K562 (cell line): Measurements from ENCODE around the gene NRIP2. TPM values are rescaled to one million over a fixed set of nuclear protein-coding genes. Genes with fewer than 3 reads are reported as not detected.
A peak's percentile ranks its signal among the peaks of the same experiment; 100 is the strongest.

Experiments used
- ASH1L ChIP-seq: fragments of 450-650 bp; IDR thresholded peaks from 2 replicates; pipeline ENCODE4 v1.6.1; 2018; ENCODE audit warnings: borderline replicate concordance, mild to moderate bottlenecking, low read depth; ENCODE audit not compliant: partially characterized antibody
- E2F8 ChIP-seq: fragments of 450-650 bp; IDR thresholded peaks from 2 replicates; pipeline ENCODE4 v1.7.1; 2018; ENCODE audit warnings: mild to moderate bottlenecking, low read depth; ENCODE audit not compliant: partially characterized antibody
- FOS ChIP-seq: IDR thresholded peaks from 3 replicates; pipeline ENCODE4 v1.6.1; 2011; ENCODE audit not compliant: insufficient read length; ENCODE audit errors: extremely low read depth
- FOXJ3 ChIP-seq: sonication (generic); formaldehyde crosslinking; IDR thresholded peaks from 2 replicates; pipeline ENCODE4 v1.4.0; 2020; ENCODE audit warnings: mild to moderate bottlenecking, missing genetic modification reagents
- HCFC1 ChIP-seq: IDR thresholded peaks from 2 replicates; pipeline ENCODE4 v1.6.1; 2012; ENCODE audit warnings: low read depth, low read length, improper control_type of control experiment
- MYC ChIP-seq, 2 experiments: fragments of 250-450 bp in 1 of 2; sonication (Bioruptor Pico) in 1 of 2; IDR thresholded peaks; 2 replicates each; pipeline versions ENCODE4 v1.5.1 to v1.6.1; 2012 to 2021; ENCODE audit warnings: low read depth in 2 of 2, borderline replicate concordance in 1 of 2, improper control_type of control experiment in 1 of 2, low read length in 1 of 2, mild to moderate bottlenecking in 1 of 2, moderate library complexity in 1 of 2
- SAFB2 ChIP-seq: fragments of 200-400 bp; formaldehyde crosslinking; IDR thresholded peaks from 2 replicates; pipeline ENCODE4 v1.6.1; 2018; ENCODE audit warnings: borderline replicate concordance, low read length, low read depth, moderate library complexity; ENCODE audit not compliant: severe bottlenecking
- TAF9B ChIP-seq: fragments of 450-650 bp; IDR thresholded peaks from 2 replicates; pipeline ENCODE4 v1.6.1; 2018; ENCODE audit warnings: mild to moderate bottlenecking; ENCODE audit not compliant: partially characterized antibody
- USF2 ChIP-seq: sonication (generic); formaldehyde crosslinking; IDR thresholded peaks from 2 replicates; pipeline ENCODE4 v1.5.0; 2020; ENCODE audit warnings: missing genetic modification reagents
- YY1 ChIP-seq, 3 experiments: IDR thresholded peaks; 2 replicates each; pipeline ENCODE4 v1.6.1; 2011; ENCODE audit warnings: low read length in 2 of 3, mild to moderate bottlenecking in 2 of 3, moderate library complexity in 2 of 3, borderline replicate concordance in 1 of 3, control low read depth in 1 of 3, low read depth in 1 of 3; ENCODE audit not compliant: insufficient read depth in 3 of 3, insufficient replicate concordance in 2 of 3, control insufficient read depth in 1 of 3, insufficient read length in 1 of 3; ENCODE audit errors: extremely low read depth in 1 of 3
- ZFX ChIP-seq: sonication (generic); formaldehyde crosslinking; IDR thresholded peaks from 2 replicates; pipeline ENCODE4 v1.8.0; 2022; ENCODE audit warnings: mild to moderate bottlenecking, missing genetic modification reagents, moderate library complexity
- ZNF589 ChIP-seq: fragments of 200-800 bp; sonication (Bioruptor generic); IDR thresholded peaks from 2 replicates; pipeline ENCODE4 v1.6.1; 2016; ENCODE audit warnings: low read depth, missing genetic modification characterization, missing compliant biosample characterization
- polyA plus RNA-seq, 8 experiments: library from polyadenylated mRNA; depleted of rRNA in 4 of 8; stranded (reverse) in 5 of 8; unstranded in 3 of 8; fragments of >200 nt; fragmentation: Nextera tagmentation in 2 of 8; fragmentation: Illumina TruSeq in 1 of 8; extraction: Ambion mirVana in 2 of 8; extraction: Trizol in 1 of 8; gene quantifications; 2 replicates each; pipeline versions ENCODE4 v1.2.1 to v1.2.3, GENCODE V29; 2011 to 2014; ENCODE audit warnings: inconsistent platforms in 1 of 8, missing spikeins in 1 of 8
- total RNA-seq, 7 experiments: library from RNA; depleted of rRNA in 6 of 7; stranded (reverse); fragments of >200 nt in 6 of 7; fragmentation: Illumina TruSeq in 2 of 7; extraction: Trizol in 2 of 7; gene quantifications; 2 replicates each; pipeline versions ENCODE4 v1.2.1 to v1.2.3, GENCODE V29; 2011 to 2021; ENCODE audit warnings: low replicate concordance in 1 of 7
- TF ChIP-seq, protein P1 (sequence below): sonication (generic); formaldehyde crosslinking; IDR thresholded peaks from 2 replicates; pipeline ENCODE4 v1.8.1; 2023; ENCODE audit warnings: mild to moderate bottlenecking, missing genetic modification reagents
- TF ChIP-seq, protein P2 (sequence below), 2 experiments: fragments of 200-800 bp in 1 of 2; sonication (Bioruptor generic) in 1 of 2; sonication (generic) in 1 of 2; formaldehyde crosslinking in 1 of 2; IDR thresholded peaks in 1 of 2; conservative IDR thresholded peaks in 1 of 2; 2 replicates each; pipeline versions ENCODE4 v1.5.0 to v1.6.1; 2016 to 2020; ENCODE audit warnings: missing compliant biosample characterization in 1 of 2, missing genetic modification characterization in 1 of 2, missing genetic modification reagents in 1 of 2

Gene NRIP2
- total and polyA plus RNA-seq, 9 of the 15 experiments (the other 6 are each of a cell fraction or from before 2014, with no cell fraction given), result 0.07 to 0.10 TPM; not detected in 7

DNA sequence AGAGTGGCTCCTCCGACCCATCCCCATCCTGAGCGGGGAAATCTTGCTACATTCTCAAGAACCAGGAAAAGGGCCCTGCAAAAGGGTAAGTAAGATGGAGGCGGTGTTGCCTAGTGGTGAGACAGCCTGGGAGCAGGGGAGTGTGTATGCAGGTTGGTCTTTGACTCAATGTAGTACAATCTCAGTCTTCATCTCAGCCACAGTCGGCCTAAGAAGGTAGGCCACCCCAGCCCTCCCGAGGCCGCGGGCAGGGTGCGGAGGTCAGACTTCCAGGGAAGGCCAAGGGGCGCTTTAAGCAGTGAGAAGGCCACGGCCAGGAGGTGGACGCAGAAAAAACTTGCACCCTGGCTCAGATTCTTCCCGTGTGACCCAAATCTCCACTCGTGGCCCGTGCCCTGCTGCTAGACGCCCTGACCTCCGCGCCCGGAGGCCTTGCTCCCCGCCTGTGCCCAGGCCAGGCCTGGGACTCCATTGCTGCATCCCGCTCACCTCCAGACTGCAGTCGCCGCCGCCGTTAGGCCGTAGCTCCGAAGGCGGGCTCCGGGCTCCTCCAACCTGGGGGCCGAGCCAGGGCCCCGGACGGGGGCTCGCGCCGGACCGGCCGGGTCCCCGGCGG, 41.7 kb upstream of the NRIP2 start (continued):
- TF ChIP-seq, protein P1, sequence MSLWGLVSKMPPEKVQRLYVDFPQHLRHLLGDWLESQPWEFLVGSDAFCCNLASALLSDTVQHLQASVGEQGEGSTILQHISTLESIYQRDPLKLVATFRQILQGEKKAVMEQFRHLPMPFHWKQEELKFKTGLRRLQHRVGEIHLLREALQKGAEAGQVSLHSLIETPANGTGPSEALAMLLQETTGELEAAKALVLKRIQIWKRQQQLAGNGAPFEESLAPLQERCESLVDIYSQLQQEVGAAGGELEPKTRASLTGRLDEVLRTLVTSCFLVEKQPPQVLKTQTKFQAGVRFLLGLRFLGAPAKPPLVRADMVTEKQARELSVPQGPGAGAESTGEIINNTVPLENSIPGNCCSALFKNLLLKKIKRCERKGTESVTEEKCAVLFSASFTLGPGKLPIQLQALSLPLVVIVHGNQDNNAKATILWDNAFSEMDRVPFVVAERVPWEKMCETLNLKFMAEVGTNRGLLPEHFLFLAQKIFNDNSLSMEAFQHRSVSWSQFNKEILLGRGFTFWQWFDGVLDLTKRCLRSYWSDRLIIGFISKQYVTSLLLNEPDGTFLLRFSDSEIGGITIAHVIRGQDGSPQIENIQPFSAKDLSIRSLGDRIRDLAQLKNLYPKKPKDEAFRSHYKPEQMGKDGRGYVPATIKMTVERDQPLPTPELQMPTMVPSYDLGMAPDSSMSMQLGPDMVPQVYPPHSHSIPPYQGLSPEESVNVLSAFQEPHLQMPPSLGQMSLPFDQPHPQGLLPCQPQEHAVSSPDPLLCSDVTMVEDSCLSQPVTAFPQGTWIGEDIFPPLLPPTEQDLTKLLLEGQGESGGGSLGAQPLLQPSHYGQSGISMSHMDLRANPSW (CRISPR knock-in tag), result no peak
- no peak for TF ChIP-seq TAF9B
- TF ChIP-seq ZNF589 (CRISPR knock-in tag), result 0 out of 2 replicates have a peak, but pooled peaks have one; percentile 22
- no peak for TF ChIP-seq ASH1L
- TF ChIP-seq YY1 (IDR thresholded peaks at IDR 0.05; ENCODE audit: borderline replicate concordance in 1 of 3, control insufficient read depth in 1 of 3, extremely low read depth in 1 of 3, insufficient read depth in 3 of 3, insufficient read length in 1 of 3, insufficient replicate concordance in 2 of 3, low read depth in 1 of 3, low read length in 2 of 3), result peak in 1 of 3 experiments; percentile 54
- TF ChIP-seq MYC (IDR thresholded peaks at IDR 0.05; ENCODE audit: low read depth, low read length), result no peak
- peak; percentile 54; the same call in 1 of the 2 replicates for TF ChIP-seq MYC (CRISPR knock-in tag; IDR thresholded peaks at IDR 0.05; ENCODE audit: borderline replicate concordance, low read depth)
- TF ChIP-seq ZFX (CRISPR knock-in tag), result peak; percentile 69
- no peak for TF ChIP-seq SAFB2
- no peak for TF ChIP-seq FOXJ3 (CRISPR knock-in tag)
- TF ChIP-seq USF2 (CRISPR knock-in tag), result no peak
- no peak for TF ChIP-seq E2F8
- TF ChIP-seq, protein P2, sequence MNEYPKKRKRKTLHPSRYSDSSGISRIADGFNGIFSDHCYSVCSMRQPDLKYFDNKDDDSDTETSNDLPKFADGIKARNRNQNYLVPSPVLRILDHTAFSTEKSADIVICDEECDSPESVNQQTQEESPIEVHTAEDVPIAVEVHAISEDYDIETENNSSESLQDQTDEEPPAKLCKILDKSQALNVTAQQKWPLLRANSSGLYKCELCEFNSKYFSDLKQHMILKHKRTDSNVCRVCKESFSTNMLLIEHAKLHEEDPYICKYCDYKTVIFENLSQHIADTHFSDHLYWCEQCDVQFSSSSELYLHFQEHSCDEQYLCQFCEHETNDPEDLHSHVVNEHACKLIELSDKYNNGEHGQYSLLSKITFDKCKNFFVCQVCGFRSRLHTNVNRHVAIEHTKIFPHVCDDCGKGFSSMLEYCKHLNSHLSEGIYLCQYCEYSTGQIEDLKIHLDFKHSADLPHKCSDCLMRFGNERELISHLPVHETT (CRISPR knock-in tag; conservative IDR thresholded peaks at IDR 0.05 in 1 of 2, IDR thresholded peaks at IDR 0.05 in 1 of 2), result peak in 1 of 2 experiments; percentile 18; a peak in 2 of 4 replicates
- TF ChIP-seq FOS, result no peak
- TF ChIP-seq HCFC1, result 0 out of 2 replicates have a peak, but pooled peaks have one; percentile 12
